Spleen (tissue), 11 donors: ENCODE measurements around the gene TRAF5. TPM values are rescaled to one million over a fixed set of nuclear protein-coding genes. Genes with fewer than 3 reads are reported as not detected.

ENCODE experiments used
- DNase-seq: peaks from one replicate; pipeline ENCODE4 v3.0.0-alpha.2; 2020
- H3K27ac ChIP-seq, 8 donors: fragments of 200-600 bp; sonication (generic) in 7 of 8; 1 replicate in 4 of 8; 2 replicates in 4 of 8; pipeline versions ENCODE4 v1.5.0 to v1.8.0; 2016 to 2021; ENCODE audit warnings: inconsistent platforms in 4 of 8, mild to moderate bottlenecking in 4 of 8, moderate library complexity in 1 of 8
- H3K27me3 ChIP-seq, 7 donors: fragments of 200-600 bp; sonication (generic) in 6 of 7; replicated peaks in 1 of 7; 1 replicate in 4 of 7; 2 replicates in 3 of 7; pipeline versions ENCODE4 v1.5.0 to v1.8.0; 2016 to 2021; ENCODE audit warnings: inconsistent platforms in 3 of 7, mild to moderate bottlenecking in 1 of 7
- H3K36me3 ChIP-seq, 6 donors: fragments of 200-600 bp; sonication (generic) in 5 of 6; 1 replicate in 4 of 6; 2 replicates in 2 of 6; pipeline versions ENCODE4 v1.5.0 to v1.8.0; 2016 to 2021; ENCODE audit warnings: inconsistent platforms in 2 of 6
- H3K4me1 ChIP-seq, 6 donors: fragments of 200-600 bp; sonication (generic) in 5 of 6; 1 replicate in 3 of 6; 2 replicates in 3 of 6; pipeline versions ENCODE4 v1.5.0 to v1.8.0; 2016 to 2021; ENCODE audit warnings: inconsistent platforms in 3 of 6
- H3K4me3 ChIP-seq, 8 donors: fragments of 200-600 bp; sonication (generic) in 7 of 8; 1 replicate in 4 of 8; 2 replicates in 4 of 8; pipeline versions ENCODE4 v1.5.0 to v1.8.0; 2016 to 2021; ENCODE audit warnings: inconsistent platforms in 4 of 8, mild to moderate bottlenecking in 4 of 8, moderate library complexity in 2 of 8
- H3K9me3 ChIP-seq, 8 donors: fragments of 200-600 bp; sonication (generic) in 7 of 8; 1 replicate in 4 of 8; 2 replicates in 4 of 8; pipeline versions ENCODE4 v1.5.0 to v1.8.0; 2016 to 2021; ENCODE audit warnings: inconsistent platforms in 4 of 8
- CTCF ChIP-seq, 11 experiments: fragments of 200-600 bp in 7 of 11; fragments of 450-650 bp in 4 of 11; sonication (generic) in 4 of 11; IDR thresholded peaks in 8 of 11; conservative IDR thresholded peaks in 3 of 11; 1 replicate in 7 of 11; 2 replicates in 4 of 11; pipeline versions ENCODE4 v1.4.0 to v1.8.0; 2016 to 2021; ENCODE audit warnings: antibody characterized with exemption in 11 of 11, inconsistent platforms in 4 of 11, mild to moderate bottlenecking in 1 of 11
- POLR2A ChIP-seq, 3 donors: fragments of 450-650 bp; IDR thresholded peaks; one replicate each; pipeline ENCODE4 v1.5.1; 2017; ENCODE audit warnings: antibody characterized with exemption in 3 of 3, mild to moderate bottlenecking in 1 of 3
- POLR2AphosphoS5 ChIP-seq, 3 donors: sonication (generic); formaldehyde crosslinking; IDR thresholded peaks; one replicate each; pipeline ENCODE4 v1.5.1; 2017; ENCODE audit warnings: antibody characterized with exemption in 3 of 3
- WGBS, 5 donors: extraction: QIAGEN DNeasy Blood & Tissue Kit in 3 of 5; methylation state at CpG; one replicate each; pipeline versions ENCODE4 v1.1.5 to v1.1.7; 2013 to 2018; 5-methylcytosine and 5-hydroxymethylcytosine counted together
- intact Hi-C: fragments of 100-400 bp; cut with DNase I; formaldehyde crosslinking; loops from one replicate; pipeline ENCODE4 v1.15.0; 2023; ENCODE audit warnings: low total_unique reads
- polyA plus RNA-seq, 3 donors: library from polyadenylated mRNA; stranded (reverse); fragments of 200-250 nt; gene quantifications; one replicate each; pipeline ENCODE4 v1.2.1, GENCODE V29; 2013
- total RNA-seq, 7 donors: library from RNA; depleted of rRNA in 3 of 7; stranded (reverse); fragments of >200 nt in 3 of 7; fragmentation: NEBNext Ultra II Directional in 4 of 7; extraction: Animal tissue kit (Norgen Biotek cat#: 25700) in 4 of 7; gene quantifications; one replicate each; pipeline versions ENCODE4 v1.1.0 to v1.2.1, GENCODE V29; 2016 to 2021
- donor health status: healthy with polysubstance abuse.
- donor health status: DM: no; HTN: no; CAD: no; lungs with moderate emphysema.
- donor health status: DM: no; HTN: no; CAD: no.
- donor health status: Bipolar disorder and iron deficiency.
- donor health status: healthy.
- donor health status: DM: no; HTN: no; CAD: no.
- donor health status: DM: yes; HTN: yes; CAD: no.

Gene TRAF5
- total and polyA plus RNA-seq, 10 donors: 34.9 to 69.6 (median 53.4) TPM

GRCh38 chr1:211371406-211372105 is 44.9 kb downstream of the TRAF5 start:
- no peak overlapping the region for H3K27ac ChIP-seq
- intact Hi-C loops: no loop called here
- TF ChIP-seq CTCF (IDR thresholded peaks at IDR 0.05 in 8 of 11, conservative IDR thresholded peaks at IDR 0.05 in 3 of 11): no peak
- TF ChIP-seq POLR2A (IDR thresholded peaks at IDR 0.05): no peak
- no peak for TF ChIP-seq POLR2AphosphoS5 (IDR thresholded peaks at IDR 0.05)
- H3K4me3 ChIP-seq: no peak overlapping the region
- no peaks in the 10 kb centered on the region for H3K9me3 ChIP-seq
- DNase-seq: no peak
- WGBS, 5 donors: 93 to 98% (median 95%) methylated on average over 1 of the region's 1 CpG
- no peaks in the 10 kb centered on the region for H3K27me3 ChIP-seq
- peaks cover 0 to 100% (median 49%) of the 10 kb centered on the region in 6 donors for H3K36me3 ChIP-seq
- H3K4me1 ChIP-seq: no peaks in the 10 kb centered on the region

DNA sequence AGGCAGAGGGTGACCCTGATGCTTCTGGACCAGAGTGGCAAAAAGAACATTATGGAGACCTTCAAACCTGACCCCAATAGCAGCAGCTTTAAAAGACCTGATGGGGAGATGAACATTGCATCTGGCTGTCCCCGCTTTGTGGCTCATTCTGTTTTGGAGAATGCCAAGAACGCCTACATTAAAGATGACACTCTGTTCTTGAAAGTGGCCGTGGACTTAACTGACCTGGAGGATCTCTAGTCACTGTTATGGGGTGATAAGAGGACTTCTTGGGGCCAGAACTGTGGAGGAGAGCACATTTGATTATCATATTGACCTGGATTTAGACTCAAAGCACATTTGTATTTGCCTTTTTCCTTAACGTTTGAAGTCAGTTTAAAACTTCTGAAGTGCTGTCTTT is 45.8 kb downstream of the TRAF5 start:
- Histone ChIP-seq H3K4me1 (peaks cover 0 to 8% (median 0%) of the 10 kb centered on the region in 6 donors), H3K27me3 (no peaks in the 10 kb centered on the region), H3K36me3 (peaks cover 0 to 94% (median 41%) of the 10 kb centered on the region in 6 donors), H3K9me3 (no peaks in the 10 kb centered on the region), H3K4me3 (no peak overlapping the region), H3K27ac (no peak overlapping the region)
- 90 to 97% (median 94%) methylated on average over 4 of the region's 4 CpGs for WGBS, 5 donors
- TF ChIP-seq POLR2A (IDR thresholded peaks at IDR 0.05): no peak
- DNase-seq: no peak
- intact Hi-C loops: no loop called here

DNA sequence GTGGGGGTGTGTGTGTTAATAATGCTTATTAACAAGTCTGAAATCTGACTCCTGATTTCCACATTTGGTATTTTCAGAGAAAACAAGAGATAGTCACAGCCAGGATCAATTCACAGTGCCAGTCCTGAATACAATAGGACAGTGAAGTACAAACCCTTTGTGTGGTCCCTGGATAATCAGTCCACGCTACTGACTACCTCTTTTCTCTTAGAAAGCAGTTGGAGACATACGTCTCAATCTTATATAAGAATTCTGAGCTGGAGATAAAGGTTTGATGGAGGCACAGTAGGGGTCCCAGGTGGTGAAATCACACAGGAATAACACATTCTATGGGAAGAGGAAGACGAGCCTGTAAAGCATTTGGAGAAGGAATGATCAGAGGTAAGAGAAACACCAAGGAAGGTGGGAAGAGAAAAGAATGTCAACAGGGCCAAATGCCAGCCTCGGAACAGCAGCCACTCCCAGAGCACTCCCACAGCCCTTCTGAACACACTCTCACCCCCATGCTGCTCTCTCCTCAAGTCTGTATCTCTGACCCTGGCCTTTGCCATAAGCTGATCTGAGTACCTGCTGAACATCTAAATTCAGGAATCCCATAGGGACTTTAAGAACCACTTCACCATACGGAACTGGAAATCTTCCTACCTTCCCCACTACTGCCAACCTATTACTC is 48.6 kb downstream of the TRAF5 start:
- Histone ChIP-seq H3K4me1 (peaks cover 0 to 12% (median 0%) of the 10 kb centered on the region in 6 donors), H3K27ac (no peak overlapping the region), H3K36me3 (peaks cover 0 to 66% (median 33%) of the 10 kb centered on the region in 6 donors), H3K9me3 (no peaks in the 10 kb centered on the region), H3K4me3 (no peak overlapping the region), H3K27me3 (no peaks in the 10 kb centered on the region)
- 83 to 91% (median 86%) methylated on average over 5 of the region's 5 CpGs for WGBS, 5 donors
- intact Hi-C loops: no loop called here
- DNase-seq: no peak
- no peak for TF ChIP-seq POLR2A (IDR thresholded peaks at IDR 0.05)
- no peak for TF ChIP-seq CTCF (IDR thresholded peaks at IDR 0.05 in 8 of 11, conservative IDR thresholded peaks at IDR 0.05 in 3 of 11)
- TF ChIP-seq POLR2AphosphoS5 (IDR thresholded peaks at IDR 0.05): no peak

- no peak for DNase-seq
Measured at GRCh38 chr1:211375949-211376348, 49.3 kb downstream of the TRAF5 start.

More at GRCh38 chr1:211375949-211376348, 49.3 kb downstream of the TRAF5 start:
- H3K36me3 ChIP-seq: peaks cover 0 to 59% (median 33%) of the 10 kb centered on the region in 6 donors
- no peak overlapping the region for H3K4me3 ChIP-seq
- peaks cover 0 to 12% (median 0%) of the 10 kb centered on the region in 6 donors for H3K4me1 ChIP-seq
- intact Hi-C loops: no loop called here
- WGBS, 5 donors: 56 to 95% (median 94%) methylated on average over 2 of the region's 2 CpGs
- no peaks in the 10 kb centered on the region for H3K27me3 ChIP-seq
- no peak for TF ChIP-seq POLR2AphosphoS5 (IDR thresholded peaks at IDR 0.05)
- no peak for TF ChIP-seq CTCF (IDR thresholded peaks at IDR 0.05 in 8 of 11, conservative IDR thresholded peaks at IDR 0.05 in 3 of 11)
- no peak for TF ChIP-seq POLR2A (IDR thresholded peaks at IDR 0.05)
- no peaks in the 10 kb centered on the region for H3K9me3 ChIP-seq
- no peak overlapping the region for H3K27ac ChIP-seq
